ENCODE data around the gene MVK.

MVK gene

DNA sequence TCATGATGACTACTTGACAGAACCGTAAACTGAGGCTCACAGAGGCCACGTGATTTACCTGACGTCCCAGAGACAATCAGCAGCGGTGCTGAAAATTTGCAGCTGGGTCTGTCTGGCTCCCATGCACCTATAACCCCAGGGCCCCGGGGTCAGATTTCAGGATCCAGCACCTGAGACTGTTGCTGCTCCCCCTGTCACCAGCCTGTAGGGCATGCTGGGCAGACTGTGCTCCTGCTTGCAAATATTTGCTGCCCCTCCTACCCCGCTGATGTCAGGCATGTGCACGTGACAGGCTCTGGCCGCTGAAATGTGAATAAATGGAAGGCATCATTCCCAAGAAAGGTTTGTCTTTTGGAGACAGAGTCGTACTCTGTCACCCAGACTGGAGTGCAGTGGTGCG is 6.3 kb upstream of the MVK start:
- DNase-seq (ENCODE audit: low read depth) = no peak

GRCh38 chr12:109567967-109568366 is 5.6 kb upstream of the MVK start:
- DNase-seq (ENCODE audit: low read depth) = no peak

- no peak for DNase-seq (ENCODE audit: low read depth)
Measured at GRCh38 chr12:109568486-109568885, 5.1 kb upstream of the MVK start.

DNA sequence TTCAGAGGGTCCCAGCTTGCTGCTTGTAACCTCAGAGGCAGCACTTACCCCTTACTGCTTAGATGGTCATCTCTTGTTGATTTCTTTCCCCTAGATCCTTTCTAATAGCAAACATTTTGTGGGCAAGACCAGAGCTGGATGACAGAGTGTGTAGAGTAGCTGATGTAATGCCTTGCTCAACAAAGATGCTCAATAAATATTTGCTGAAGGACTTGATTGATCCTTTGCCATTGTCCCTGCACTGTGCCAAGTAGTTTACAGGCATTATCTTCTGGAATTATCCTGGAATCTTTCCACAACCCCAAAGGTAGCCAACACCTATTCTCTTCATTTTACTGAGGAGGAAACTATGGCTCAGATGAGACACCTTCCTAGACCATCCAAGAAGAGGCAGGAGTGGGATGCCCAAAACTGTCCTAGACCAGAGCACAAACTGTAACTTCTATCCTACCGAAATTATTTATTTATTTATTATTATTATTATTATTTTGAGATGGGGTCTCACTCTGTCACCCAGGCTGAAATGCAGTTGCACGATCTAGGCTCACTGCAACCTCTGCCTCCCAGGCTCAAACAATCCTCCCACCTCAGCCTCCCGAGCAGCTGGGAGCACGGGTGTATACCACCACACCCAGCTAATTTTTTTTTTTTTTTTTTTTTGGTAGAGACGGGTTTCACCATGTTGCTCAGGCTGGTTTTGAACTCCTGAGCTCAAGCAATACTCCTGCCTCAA is 1.7 kb upstream of the MVK start:
- DNase-seq (ENCODE audit: low read depth) = no peak

GRCh38 chr12:109572506-109572845 is 1.1 kb upstream of the MVK start:
- DNase-seq (ENCODE audit: low read depth) = no peak

- no peak for DNase-seq (ENCODE audit: low read depth)
Measured at GRCh38 chr12:109573914-109574244, 285 bp downstream of the MVK start.

- no peak for DNase-seq (ENCODE audit: low read depth)
Measured at GRCh38 chr12:109575683-109576082, 2.1 kb downstream of the MVK start.

GRCh38 chr12:109577311-109577710 is 3.7 kb downstream of the MVK start:
- DNase-seq (ENCODE audit: low read depth) = no peak

GRCh38 chr12:109578330-109578927 is 4.8 kb downstream of the MVK start:
- no peak for DNase-seq (ENCODE audit: low read depth)

- no peak for DNase-seq (ENCODE audit: low read depth)
Measured at GRCh38 chr12:109579639-109580038, 6.0 kb downstream of the MVK start.

- no peak for DNase-seq (ENCODE audit: low read depth)
Measured at GRCh38 chr12:109580272-109580671, 6.7 kb downstream of the MVK start.

- DNase-seq (ENCODE audit: low read depth) = no peak
Measured at GRCh38 chr12:109580684-109581333, 7.2 kb downstream of the MVK start.

- DNase-seq (ENCODE audit: low read depth) = no peak
Measured at GRCh38 chr12:109581334-109581691, 7.7 kb downstream of the MVK start.

GRCh38 chr12:109581856-109582255 is 8.3 kb downstream of the MVK start:
- DNase-seq (ENCODE audit: low read depth) = peak; percentile 42

GRCh38 chr12:109582636-109583035 is 9.0 kb downstream of the MVK start:
- no peak for DNase-seq (ENCODE audit: low read depth)

- no peak for DNase-seq (ENCODE audit: low read depth)
Measured at GRCh38 chr12:109583733-109584132, 10.1 kb downstream of the MVK start.

DNA sequence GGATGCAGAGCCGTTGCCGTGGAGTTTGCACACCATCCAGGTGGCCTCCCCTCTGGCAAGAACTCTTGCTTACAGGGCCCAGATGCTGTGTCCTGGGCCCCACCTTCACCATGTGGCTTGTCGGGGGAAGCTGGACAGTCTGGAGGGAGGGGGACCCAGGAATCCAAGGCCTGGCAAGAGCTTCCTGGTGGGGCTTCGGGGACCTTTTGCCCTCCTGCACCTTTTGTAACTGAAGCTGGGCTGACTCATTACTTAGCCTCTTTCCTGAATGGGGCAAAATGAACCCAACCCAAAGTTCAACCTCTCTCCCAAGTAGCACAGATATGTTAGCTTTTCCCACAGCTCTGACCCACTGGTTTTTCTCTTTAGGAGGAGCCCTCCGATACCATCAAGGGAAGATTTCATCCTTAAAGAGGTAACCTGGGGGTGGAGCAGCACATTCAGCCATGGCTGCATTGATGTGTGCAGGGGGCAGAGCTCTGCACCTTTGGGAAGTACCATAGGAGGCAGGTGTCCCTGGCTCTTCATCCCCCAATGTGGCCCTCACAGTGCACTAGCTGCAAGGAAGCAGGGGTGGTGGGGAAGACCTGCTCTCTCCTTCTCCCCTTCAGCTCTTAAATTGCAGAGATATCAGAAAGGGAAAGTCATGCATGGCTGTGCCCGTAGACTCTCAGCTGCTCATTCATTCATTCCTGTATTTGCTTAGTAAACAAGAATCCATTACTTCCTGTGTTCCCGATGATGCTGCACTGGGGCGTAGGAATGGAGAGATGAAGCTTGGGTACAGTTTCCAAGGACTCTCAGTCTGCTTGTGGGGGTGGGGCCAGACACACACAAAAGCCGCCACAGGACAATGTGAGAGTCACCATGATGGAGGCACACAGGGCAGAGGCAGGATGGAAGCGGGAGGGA is 13.0 kb downstream of the MVK start:
- no peak for DNase-seq (ENCODE audit: low read depth)

- no peak for DNase-seq (ENCODE audit: low read depth)
Measured at GRCh38 chr12:109587921-109588320, 14.3 kb downstream of the MVK start.

DNA sequence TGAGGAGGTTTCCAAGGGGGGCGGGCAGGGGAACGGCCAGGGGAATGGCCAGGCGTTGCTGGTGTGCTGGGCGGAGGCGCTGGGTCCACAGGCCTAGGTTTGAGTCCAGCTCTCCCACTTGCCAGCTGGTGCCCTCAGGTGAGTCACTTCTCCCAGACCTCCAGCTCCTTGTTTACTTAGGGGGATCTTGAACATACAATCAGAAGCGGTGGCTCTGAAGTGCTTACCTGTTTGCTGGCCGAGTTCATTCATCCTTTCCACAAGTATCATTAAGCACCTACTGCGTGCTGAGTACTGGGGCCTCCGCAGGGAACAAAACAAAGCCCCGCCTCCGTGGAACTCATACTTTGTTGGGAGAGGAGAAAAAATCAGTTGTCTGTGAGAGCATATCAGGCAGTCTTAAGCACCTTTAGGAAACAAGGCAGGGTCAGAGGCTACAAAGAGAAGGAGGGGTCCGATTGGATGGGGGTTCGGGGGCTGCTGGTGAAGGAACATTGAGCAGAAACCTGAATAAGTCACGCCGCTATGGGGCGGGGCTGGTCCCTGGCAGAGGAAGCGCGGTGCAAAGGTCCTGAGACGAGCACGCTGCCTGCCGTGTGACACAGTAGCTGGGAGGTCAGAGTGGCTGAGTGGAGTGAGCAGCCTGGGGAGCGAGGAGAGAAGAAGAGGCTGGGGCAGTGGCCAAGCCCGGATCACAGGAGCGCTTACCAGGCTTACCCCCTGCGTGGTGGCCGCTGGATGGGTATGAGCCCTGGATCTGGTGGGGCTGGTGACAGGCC is 15.1 kb downstream of the MVK start:
- no peak for DNase-seq (ENCODE audit: low read depth)

DNA sequence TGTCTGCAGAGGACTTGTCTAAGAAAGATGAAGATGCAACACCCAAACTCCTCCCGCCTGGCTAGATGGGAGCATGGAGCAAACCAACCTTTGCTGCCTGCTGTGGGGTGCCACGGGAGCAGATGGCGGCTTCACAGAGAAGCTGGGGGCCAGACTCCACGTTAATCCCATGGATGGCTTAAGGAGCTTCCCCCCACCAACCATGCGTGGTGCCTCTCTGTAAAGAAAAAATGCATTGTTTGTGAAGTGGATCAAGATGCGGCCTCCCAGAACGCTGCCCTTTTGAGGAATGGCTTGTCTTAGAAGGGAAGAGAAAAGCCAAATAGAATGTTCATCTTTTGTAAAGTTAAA is 15.6 kb downstream of the MVK start:
- DNase-seq (ENCODE audit: low read depth) = no peak

- no peak for DNase-seq (ENCODE audit: low read depth)
Measured at GRCh38 chr12:109589691-109590245, 16.2 kb downstream of the MVK start.

GRCh38 chr12:109590566-109590965 is 17.0 kb downstream of the MVK start:
- DNase-seq (ENCODE audit: low read depth) = no peak

Measured in non-pigmented ciliary epithelial cell (primary cell).